GM21576 (cell line): ENCODE data around the gene TTC3.

Experiments
- ATAC-seq: cut with Tn5 transposase; IDR thresholded peaks from one replicate; pipeline ENCODE4 v1.9.1; 2021; ENCODE audit warnings: mild to moderate bottlenecking, moderate library complexity; ENCODE audit not compliant: unreplicated experiment

Gene TTC3

GRCh38 chr21:37061926-37062592 is 11.0 kb upstream of the TTC3 start:
- no peak for ATAC-seq

- ATAC-seq, result no peak
Measured at GRCh38 chr21:37062593-37062935, 10.5 kb upstream of the TTC3 start.

GRCh38 chr21:37063433-37063832 is 9.6 kb upstream of the TTC3 start:
- ATAC-seq, result no peak

- no peak for ATAC-seq
Measured at GRCh38 chr21:37064841-37065240, 8.2 kb upstream of the TTC3 start.

- no peak for ATAC-seq
Measured at GRCh38 chr21:37065561-37066177, 7.4 kb upstream of the TTC3 start.

- ATAC-seq, result no peak
Measured at GRCh38 chr21:37071561-37072273, 1.3 kb upstream of the TTC3 start.

- ATAC-seq, result peak; percentile 38
Measured at GRCh38 chr21:37072274-37072987, 623 bp upstream of the TTC3 start.

- ATAC-seq, result peak; percentile 25
Measured at GRCh38 chr21:37073417-37074196, 553 bp downstream of the TTC3 start.

- peak; percentile 2 for ATAC-seq
Measured at GRCh38 chr21:37074197-37074510, 1.1 kb downstream of the TTC3 start.

- no peak for ATAC-seq
Measured at GRCh38 chr21:37074546-37074945, 1.5 kb downstream of the TTC3 start.

- ATAC-seq, result no peak
Measured at GRCh38 chr21:37075214-37075770, 2.2 kb downstream of the TTC3 start.

GRCh38 chr21:37076087-37076850 is 3.2 kb downstream of the TTC3 start:
- no peak for ATAC-seq

GRCh38 chr21:37077403-37077802 is 4.3 kb downstream of the TTC3 start:
- no peak for ATAC-seq

- ATAC-seq, result no peak
Measured at GRCh38 chr21:37079211-37079824, 6.3 kb downstream of the TTC3 start.

GRCh38 chr21:37082375-37082774 is 9.3 kb downstream of the TTC3 start:
- no peak for ATAC-seq

GRCh38 chr21:37082856-37083528 is 9.9 kb downstream of the TTC3 start:
- no peak for ATAC-seq

- ATAC-seq, result no peak
Measured at GRCh38 chr21:37085726-37086125, 12.7 kb downstream of the TTC3 start.

- ATAC-seq, result no peak
Measured at GRCh38 chr21:37087188-37087587, 14.1 kb downstream of the TTC3 start.

GRCh38 chr21:37088186-37088735 is 15.2 kb downstream of the TTC3 start:
- no peak for ATAC-seq
